Stimulated activated CD4-positive, alpha-beta T cell treated with anti-CD3 and anti-CD28 coated beads, Interleukin-2, amount 100 ng/mL, for 48 hours (primary cell): ENCODE measurements around the gene ATM.
"Not testable (repeated sequence)": the region's sequence is repeated elsewhere in the genome, so short reads cannot be mapped to it uniquely, and the experiment has no call there.

Experiments
- DNase-seq, 2 donors: peaks; one replicate each; pipeline ENCODE4 v3.0.0-alpha.2; 2020

ATM gene

GRCh38 chr11:108221371-108221770 is 1.5 kb upstream of the ATM start:
- DNase-seq, result no peak

- DNase-seq, result no peak
Measured at GRCh38 chr11:108221911-108222573, 825 bp upstream of the ATM start.

GRCh38 chr11:108223348-108224149 is 682 bp downstream of the ATM start:
- no peak for DNase-seq

- no peak for DNase-seq
Measured at GRCh38 chr11:108224366-108224765, 1.5 kb downstream of the ATM start.

GRCh38 chr11:108224911-108225786 is 2.3 kb downstream of the ATM start:
- no peak for DNase-seq

- DNase-seq, result no peak
Measured at GRCh38 chr11:108226036-108226435, 3.2 kb downstream of the ATM start.

- DNase-seq, result no peak
Measured at GRCh38 chr11:108228251-108228650, 5.4 kb downstream of the ATM start.

GRCh38 chr11:108233277-108233945 is 10.5 kb downstream of the ATM start:
- DNase-seq, result no peak

- DNase-seq, result no peak
Measured at GRCh38 chr11:108235192-108235591, 12.3 kb downstream of the ATM start.

- DNase-seq, result no peak
Measured at GRCh38 chr11:108235633-108236032, 12.8 kb downstream of the ATM start.

GRCh38 chr11:108237058-108237481 is 14.2 kb downstream of the ATM start:
- no peak for DNase-seq

- no peak for DNase-seq
Measured at GRCh38 chr11:108239076-108239475, 16.2 kb downstream of the ATM start.

GRCh38 chr11:108241330-108242037 is 18.6 kb downstream of the ATM start:
- no peak for DNase-seq

GRCh38 chr11:108242422-108242821 is 19.6 kb downstream of the ATM start:
- DNase-seq, result no peak

GRCh38 chr11:108246308-108246707 is 23.4 kb downstream of the ATM start:
- DNase-seq, result no peak

GRCh38 chr11:108246885-108247284 is 24.0 kb downstream of the ATM start:
- DNase-seq, result no peak

- DNase-seq, result no peak
Measured at GRCh38 chr11:108253176-108253575, 30.3 kb downstream of the ATM start.

- DNase-seq, result no peak
Measured at GRCh38 chr11:108269583-108269982, 46.7 kb downstream of the ATM start.

GRCh38 chr11:108276985-108277616 is 54.2 kb downstream of the ATM start:
- not testable (repeated sequence) for DNase-seq

- DNase-seq, result no peak
Measured at GRCh38 chr11:108278546-108278945, 55.7 kb downstream of the ATM start.

GRCh38 chr11:108278954-108279353 is 56.1 kb downstream of the ATM start:
- DNase-seq, result no peak

- DNase-seq, result no peak
Measured at GRCh38 chr11:108286370-108286769, 63.5 kb downstream of the ATM start.
